SK-N-SH treated with all-trans-retinoic acid at 6 μM for 48 hours (cell line): ENCODE data around the gene FHOD1.

Experiments
- ATAC-seq: fragments of 200-7000 bp; cut with Tn5 transposase; 3 replicates; pipeline ENCODE4 v1.9.1; 2020; ENCODE audit warnings: mild to moderate bottlenecking, moderate library complexity
- ARNTL ChIP-seq: fragments of 450-650 bp; formaldehyde crosslinking; IDR thresholded peaks from 2 replicates; pipeline ENCODE4 v1.5.0; 2020; ENCODE audit warnings: low read depth, mild to moderate bottlenecking, moderate library complexity, borderline replicate concordance
- BACH2 ChIP-seq: fragments of 250-450 bp; sonication (Bioruptor Pico); IDR thresholded peaks from 2 replicates; pipeline ENCODE4 v1.9.0; 2021; ENCODE audit warnings: mild to moderate bottlenecking, borderline replicate concordance
- CREB5 ChIP-seq: fragments of 250-450 bp; sonication (Bioruptor Pico); IDR thresholded peaks from 2 replicates; pipeline ENCODE4 v1.5.1; 2020; ENCODE audit warnings: low read depth, mild to moderate bottlenecking, moderate library complexity
- CSDC2 ChIP-seq: fragments of 250-450 bp; sonication (Bioruptor Pico); IDR thresholded peaks from 2 replicates; pipeline ENCODE4 v1.5.0; 2020; ENCODE audit warnings: mild to moderate bottlenecking, moderate library complexity
- ESRRG ChIP-seq: fragments of 250-450 bp; sonication (Bioruptor Pico); IDR thresholded peaks from 2 replicates; pipeline ENCODE4 v1.6.1; 2021; ENCODE audit warnings: mild to moderate bottlenecking
- ISL1 ChIP-seq: fragments of 250-450 bp; sonication (Bioruptor Pico); IDR thresholded peaks from 2 replicates; pipeline ENCODE4 v2.1.2; 2022; ENCODE audit warnings: mild to moderate bottlenecking, moderate library complexity
- OSR1 ChIP-seq: fragments of 250-450 bp; sonication (Bioruptor Pico); IDR thresholded peaks from 2 replicates; pipeline ENCODE4 v1.8.0; 2022; ENCODE audit warnings: moderate library complexity, mild to moderate bottlenecking, inconsistent platforms
- PPARA ChIP-seq: fragments of 250-450 bp; sonication (Bioruptor Pico); IDR thresholded peaks from 2 replicates; pipeline ENCODE4 v1.5.0; 2020; ENCODE audit warnings: mild to moderate bottlenecking, borderline replicate concordance
- RARB ChIP-seq: fragments of 250-450 bp; sonication (Bioruptor Pico); IDR thresholded peaks from 2 replicates; pipeline ENCODE4 v1.8.0; 2021; ENCODE audit warnings: mild to moderate bottlenecking, moderate library complexity
- SNAI2 ChIP-seq: fragments of 250-450 bp; sonication (Bioruptor Pico); IDR thresholded peaks from 2 replicates; pipeline ENCODE4 v1.5.0; 2020; ENCODE audit warnings: mild to moderate bottlenecking, moderate library complexity
- TCF4 ChIP-seq: fragments of 250-450 bp; sonication (Bioruptor Pico); IDR thresholded peaks from 2 replicates; pipeline ENCODE4 v1.8.0; 2021; ENCODE audit warnings: mild to moderate bottlenecking, moderate library complexity, borderline replicate concordance
- TSHZ2 ChIP-seq: fragments of 250-450 bp; sonication (Bioruptor Pico); IDR thresholded peaks from 2 replicates; pipeline ENCODE4 v1.5.0; 2020; ENCODE audit warnings: mild to moderate bottlenecking, moderate library complexity
- ZC3H10 ChIP-seq: fragments of 250-450 bp; sonication (Bioruptor Pico); IDR thresholded peaks from 2 replicates; pipeline ENCODE4 v1.5.1; 2021; ENCODE audit warnings: mild to moderate bottlenecking, moderate library complexity
- ZFP3 ChIP-seq: fragments of 250-450 bp; sonication (Bioruptor Pico); IDR thresholded peaks from 2 replicates; pipeline ENCODE4 v1.5.0; 2020; ENCODE audit warnings: mild to moderate bottlenecking, moderate library complexity
- ZFP30 ChIP-seq: fragments of 450-650 bp; formaldehyde crosslinking; IDR thresholded peaks from 2 replicates; pipeline ENCODE4 v1.5.0; 2022; ENCODE audit warnings: mild to moderate bottlenecking, moderate library complexity
- ZNF565 ChIP-seq: fragments of 450-650 bp; formaldehyde crosslinking; conservative IDR thresholded peaks from 2 replicates; pipeline ENCODE4 v1.5.0; 2020; ENCODE audit warnings: low read depth, mild to moderate bottlenecking, moderate library complexity
- ZNF70 ChIP-seq: fragments of 450-650 bp; formaldehyde crosslinking; IDR thresholded peaks from 2 replicates; pipeline ENCODE4 v1.5.0; 2020; ENCODE audit warnings: mild to moderate bottlenecking, moderate library complexity
- ZNF8 ChIP-seq: fragments of 450-650 bp; formaldehyde crosslinking; IDR thresholded peaks from 2 replicates; pipeline ENCODE4 v1.5.0; 2020; ENCODE audit warnings: mild to moderate bottlenecking, moderate library complexity
- TF ChIP-seq, protein P1 (sequence below): fragments of 250-450 bp; sonication (Bioruptor Pico); IDR thresholded peaks from 2 replicates; pipeline ENCODE4 v1.8.0; 2021; ENCODE audit warnings: low read depth, mild to moderate bottlenecking, moderate library complexity, borderline replicate concordance
- TF ChIP-seq, protein P2 (sequence below): fragments of 250-450 bp; sonication (Bioruptor Pico); IDR thresholded peaks from 2 replicates; pipeline ENCODE4 v1.5.1; 2021; ENCODE audit warnings: mild to moderate bottlenecking, moderate library complexity
- TF ChIP-seq, protein P3 (sequence below): fragments of 250-450 bp; sonication (Bioruptor Pico); IDR thresholded peaks from 2 replicates; pipeline ENCODE4 v1.8.0; 2020; ENCODE audit warnings: mild to moderate bottlenecking, moderate library complexity, borderline replicate concordance

Gene FHOD1

GRCh38 chr16:67248401-67249177 lies 1.3 kb upstream of the FHOD1 start, which contains the start of gene SLC9A5:
Gene SLC9A5, plus strand, starts transcription at chr16:67248979. Its CDS starts 36 bp downstream, at chr16:67249015.
- ATAC-seq: no peak
- TF ChIP-seq ZNF70 (CRISPR knock-in tag) (no peak), ZFP3 (CRISPR knock-in tag) (no peak), ZNF565 (CRISPR knock-in tag) (no peak), CSDC2 (no peak), RARB (CRISPR knock-in tag) (no peak), SNAI2 (no peak), CREB5 (CRISPR knock-in tag) (no peak), ZC3H10 (CRISPR knock-in tag) (no peak), ARNTL (CRISPR knock-in tag) (no peak), ISL1 (CRISPR knock-in tag) (no peak), TSHZ2 (CRISPR knock-in tag) (no peak), OSR1 (CRISPR knock-in tag) (no peak), TCF4 (no peak), ESRRG (CRISPR knock-in tag) (no peak), BACH2 (no peak), ZNF8 (CRISPR knock-in tag) (no peak), PPARA (CRISPR knock-in tag) (no peak)
- TF ChIP-seq, protein P1, sequence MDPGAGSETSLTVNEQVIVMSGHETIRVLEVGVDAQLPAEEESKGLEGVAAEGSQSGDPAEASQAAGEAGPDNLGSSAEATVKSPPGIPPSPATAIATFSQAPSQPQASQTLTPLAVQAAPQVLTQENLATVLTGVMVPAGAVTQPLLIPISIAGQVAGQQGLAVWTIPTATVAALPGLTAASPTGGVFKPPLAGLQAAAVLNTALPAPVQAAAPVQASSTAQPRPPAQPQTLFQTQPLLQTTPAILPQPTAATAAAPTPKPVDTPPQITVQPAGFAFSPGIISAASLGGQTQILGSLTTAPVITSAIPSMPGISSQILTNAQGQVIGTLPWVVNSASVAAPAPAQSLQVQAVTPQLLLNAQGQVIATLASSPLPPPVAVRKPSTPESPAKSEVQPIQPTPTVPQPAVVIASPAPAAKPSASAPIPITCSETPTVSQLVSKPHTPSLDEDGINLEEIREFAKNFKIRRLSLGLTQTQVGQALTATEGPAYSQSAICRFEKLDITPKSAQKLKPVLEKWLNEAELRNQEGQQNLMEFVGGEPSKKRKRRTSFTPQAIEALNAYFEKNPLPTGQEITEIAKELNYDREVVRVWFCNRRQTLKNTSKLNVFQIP: no peak
- TF ChIP-seq, protein P2, sequence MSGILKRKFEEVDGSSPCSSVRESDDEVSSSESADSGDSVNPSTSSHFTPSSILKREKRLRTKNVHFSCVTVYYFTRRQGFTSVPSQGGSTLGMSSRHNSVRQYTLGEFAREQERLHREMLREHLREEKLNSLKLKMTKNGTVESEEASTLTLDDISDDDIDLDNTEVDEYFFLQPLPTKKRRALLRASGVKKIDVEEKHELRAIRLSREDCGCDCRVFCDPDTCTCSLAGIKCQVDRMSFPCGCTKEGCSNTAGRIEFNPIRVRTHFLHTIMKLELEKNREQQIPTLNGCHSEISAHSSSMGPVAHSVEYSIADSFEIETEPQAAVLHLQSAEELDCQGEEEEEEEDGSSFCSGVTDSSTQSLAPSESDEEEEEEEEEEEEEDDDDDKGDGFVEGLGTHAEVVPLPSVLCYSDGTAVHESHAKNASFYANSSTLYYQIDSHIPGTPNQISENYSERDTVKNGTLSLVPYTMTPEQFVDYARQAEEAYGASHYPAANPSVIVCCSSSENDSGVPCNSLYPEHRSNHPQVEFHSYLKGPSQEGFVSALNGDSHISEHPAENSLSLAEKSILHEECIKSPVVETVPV: no peak
- TF ChIP-seq, protein P3, sequence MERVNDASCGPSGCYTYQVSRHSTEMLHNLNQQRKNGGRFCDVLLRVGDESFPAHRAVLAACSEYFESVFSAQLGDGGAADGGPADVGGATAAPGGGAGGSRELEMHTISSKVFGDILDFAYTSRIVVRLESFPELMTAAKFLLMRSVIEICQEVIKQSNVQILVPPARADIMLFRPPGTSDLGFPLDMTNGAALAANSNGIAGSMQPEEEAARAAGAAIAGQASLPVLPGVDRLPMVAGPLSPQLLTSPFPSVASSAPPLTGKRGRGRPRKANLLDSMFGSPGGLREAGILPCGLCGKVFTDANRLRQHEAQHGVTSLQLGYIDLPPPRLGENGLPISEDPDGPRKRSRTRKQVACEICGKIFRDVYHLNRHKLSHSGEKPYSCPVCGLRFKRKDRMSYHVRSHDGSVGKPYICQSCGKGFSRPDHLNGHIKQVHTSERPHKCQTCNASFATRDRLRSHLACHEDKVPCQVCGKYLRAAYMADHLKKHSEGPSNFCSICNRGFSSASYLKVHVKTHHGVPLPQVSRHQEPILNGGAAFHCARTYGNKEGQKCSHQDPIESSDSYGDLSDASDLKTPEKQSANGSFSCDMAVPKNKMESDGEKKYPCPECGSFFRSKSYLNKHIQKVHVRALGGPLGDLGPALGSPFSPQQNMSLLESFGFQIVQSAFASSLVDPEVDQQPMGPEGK (CRISPR knock-in tag): no peak

- ATAC-seq: no peak
- TF ChIP-seq CREB5 (CRISPR knock-in tag): no peak
- no peak for TF ChIP-seq SNAI2
- TF ChIP-seq, protein P2: no peak
- TF ChIP-seq ZFP30: no peak
- no peak for TF ChIP-seq TCF4
- TF ChIP-seq, protein P3 (CRISPR knock-in tag): no peak
- TF ChIP-seq TSHZ2 (CRISPR knock-in tag): no peak
- TF ChIP-seq ESRRG (CRISPR knock-in tag): no peak
These were observed 756 bp upstream of the FHOD1 start for GRCh38 chr16:67248073-67248400.
